Erythroblast (primary cell): Measurements from ENCODE around the gene CHIC2.

Source experiments
- GATA1 ChIP-seq: IDR thresholded peaks from 2 replicates; pipeline ENCODE4 v1.6.1; 2011; ENCODE audit warnings: low read depth, mild to moderate bottlenecking, control low read depth, low read length, moderate library complexity
- POLR2A ChIP-seq: IDR thresholded peaks from 2 replicates; pipeline ENCODE4 v1.6.1; 2011; ENCODE audit warnings: mild to moderate bottlenecking, low read length

GRCh38 chr4:54061067-54061466 lies 3.3 kb downstream of the CHIC2 start:
- TF ChIP-seq POLR2A (no peak), GATA1 (no peak)
